H1 (cell line): ENCODE results near the gene LIPE. TPM values are rescaled to one million over a fixed set of nuclear protein-coding genes. Genes with fewer than 3 reads are reported as not detected.

Source experiments
- CTCF ChIA-PET: fragments of 300-600 bp; sonication (Branson Sonifier 250); formaldehyde crosslinking; loops from one replicate; lab custom pipeline; 2021; ENCODE audit not compliant: partially characterized antibody; lab: Charles Lee
- POLR2A ChIA-PET: fragments of 300-600 bp; sonication (Branson Sonifier 250); formaldehyde crosslinking; loops from one replicate; lab custom pipeline; 2021; ENCODE audit warnings: inconsistent platforms; ENCODE audit not compliant: partially characterized antibody; lab: Charles Lee
- DNase-seq, 2 experiments: peaks; one replicate each; pipeline versions ENCODE4 v3.0.0 to v3.0.0-alpha.2; 2010 to 2022; ENCODE audit warnings: low spot score in 2 of 2, low read depth in 1 of 2, mixed read lengths in 1 of 2
- FAIRE-seq: peaks from 2 replicates; lab custom pipeline; 2011; peaks lifted over from hg19 to GRCh38; lab: Jason Lieb, UNC
- H2AFZ ChIP-seq: 2 replicates; pipeline ENCODE4 v1.8.1; 2012; ENCODE audit warnings: low read length, inconsistent platforms
- H2AK5ac ChIP-seq: 2 replicates; pipeline ENCODE4 v1.6.1; 2013; ENCODE audit warnings: low read depth, low read length
- H2BK120ac ChIP-seq: replicated peaks from 2 replicates; pipeline ENCODE3; 2013; ENCODE audit warnings: low read depth, low read length, inconsistent platforms
- H2BK12ac ChIP-seq: 2 replicates; pipeline ENCODE4 v1.6.1; 2013; ENCODE audit warnings: low read depth, low read length
- H2BK15ac ChIP-seq: 2 replicates; pipeline ENCODE4 v1.6.1; 2013; ENCODE audit warnings: low read length
- H2BK20ac ChIP-seq: 2 replicates; pipeline ENCODE4 v1.6.1; 2013; ENCODE audit warnings: low read length
- H2BK5ac ChIP-seq: 2 replicates; pipeline ENCODE4 v1.6.1; 2013; ENCODE audit warnings: low read depth, low read length
- H3K14ac ChIP-seq: 2 replicates; pipeline ENCODE4 v1.6.1; 2013; ENCODE audit warnings: inconsistent platforms; ENCODE audit not compliant: insufficient read length
- H3K18ac ChIP-seq: 2 replicates; pipeline ENCODE4 v1.6.1; 2013; ENCODE audit warnings: low read length; ENCODE audit errors: extremely low read depth
- H3K23ac ChIP-seq: 2 replicates; pipeline ENCODE4 v1.6.1; 2013; ENCODE audit warnings: inconsistent platforms; ENCODE audit not compliant: insufficient read length
- H3K23me2 ChIP-seq: 2 replicates; pipeline ENCODE4 v1.6.1; 2013; ENCODE audit warnings: low read depth, low read length
- H3K27ac ChIP-seq: 2 replicates; pipeline ENCODE4 v1.6.1; 2011; ENCODE audit warnings: low read depth, low read length, inconsistent platforms
- H3K27me3 ChIP-seq, 4 experiments: replicated peaks in 1 of 4; 1 replicate in 1 of 4; 2 replicates in 3 of 4; pipeline versions ENCODE4 v1.6.1 to v1.8.1; 2011 to 2013; ENCODE audit warnings: low read length in 3 of 4, mild to moderate bottlenecking in 3 of 4, inconsistent platforms in 2 of 4, mixed read lengths in 2 of 4, moderate library complexity in 1 of 4; ENCODE audit not compliant: control insufficient read depth in 3 of 4, insufficient read depth in 3 of 4; ENCODE audit errors: extremely low read depth in 1 of 4
- H3K36me3 ChIP-seq, 4 experiments: 2 replicates each; pipeline versions ENCODE4 v1.6.1 to v1.8.1; 2011 to 2013; ENCODE audit warnings: mild to moderate bottlenecking in 4 of 4, low read length in 3 of 4, moderate library complexity in 2 of 4, control low read depth in 1 of 4, inconsistent platforms in 1 of 4; ENCODE audit not compliant: insufficient read depth in 4 of 4, control insufficient read depth in 2 of 4
- H3K4ac ChIP-seq: replicated peaks from 2 replicates; pipeline ENCODE3; 2013; ENCODE audit warnings: low read length, low read depth, mixed read lengths, inconsistent platforms; ENCODE audit not compliant: insufficient read length
- H3K4me1 ChIP-seq, 4 experiments: replicated peaks in 1 of 4; 1 replicate in 1 of 4; 2 replicates in 3 of 4; pipeline versions ENCODE4 v1.6.1 to v1.8.1; 2011 to 2013; ENCODE audit warnings: low read length in 3 of 4, inconsistent platforms in 2 of 4, mixed read lengths in 1 of 4; ENCODE audit not compliant: insufficient read depth in 4 of 4, control insufficient read depth in 3 of 4
- H3K4me2 ChIP-seq, 2 experiments: 2 replicates each; pipeline versions ENCODE4 v1.6.1 to v1.8.1; 2011 to 2013; ENCODE audit warnings: low read depth in 2 of 2, low read length in 2 of 2, control low read depth in 1 of 2, inconsistent platforms in 1 of 2, mild to moderate bottlenecking in 1 of 2; ENCODE audit not compliant: insufficient read depth in 1 of 2
- H3K4me3 ChIP-seq, 4 experiments: fragments of 200-600, 300-600 bp in 1 of 4; sonication (generic), shearing (Covaris generic), sonication (Bioruptor Twin) in 1 of 4; 2 replicates each; pipeline versions ENCODE4 v1.5.1 to v1.8.1; 2011 to 2016; ENCODE audit warnings: low read length in 4 of 4, low read depth in 3 of 4, control low read depth in 2 of 4, inconsistent platforms in 2 of 4, mild to moderate bottlenecking in 2 of 4, mixed read lengths in 1 of 4, moderate library complexity in 1 of 4; ENCODE audit not compliant: insufficient read depth in 2 of 4; ENCODE audit errors: extremely low read depth in 1 of 4
- H3K56ac ChIP-seq: replicated peaks from 2 replicates; pipeline ENCODE3; 2013; ENCODE audit warnings: low read depth, mild to moderate bottlenecking, mixed read lengths, low read length, inconsistent platforms; ENCODE audit not compliant: insufficient read length
- H3K79me1 ChIP-seq: 2 replicates; pipeline ENCODE4 v1.6.1; 2013; ENCODE audit warnings: low read depth, low read length, control low read depth
- H3K79me2 ChIP-seq, 2 experiments: 2 replicates each; pipeline versions ENCODE4 v1.6.1 to v1.8.1; 2012 to 2013; ENCODE audit warnings: low read length in 2 of 2, mild to moderate bottlenecking in 2 of 2, inconsistent platforms in 1 of 2; ENCODE audit not compliant: insufficient read depth in 2 of 2, control insufficient read depth in 1 of 2
- H3K9ac ChIP-seq, 4 experiments: replicated peaks in 1 of 4; 1 replicate in 1 of 4; 2 replicates in 3 of 4; pipeline versions ENCODE4 v1.6.1 to v1.8.1; 2011 to 2013; ENCODE audit warnings: low read depth in 3 of 4, low read length in 3 of 4, control low read depth in 2 of 4, mild to moderate bottlenecking in 2 of 4, moderate library complexity in 2 of 4, inconsistent platforms in 1 of 4; ENCODE audit errors: extremely low read depth in 1 of 4
- H3K9me3 ChIP-seq, 2 experiments: 2 replicates each; pipeline versions ENCODE4 v1.6.1 to v1.8.1; 2012 to 2013; ENCODE audit warnings: mild to moderate bottlenecking in 2 of 2, moderate library complexity in 2 of 2, control low read depth in 1 of 2, inconsistent platforms in 1 of 2, low read depth in 1 of 2, low read length in 1 of 2, mixed read lengths in 1 of 2; ENCODE audit not compliant: insufficient read depth in 2 of 2
- H4K20me1 ChIP-seq, 2 experiments: replicated peaks in 1 of 2; 2 replicates each; pipeline versions ENCODE3 to v1.8.1; 2011 to 2013; ENCODE audit warnings: inconsistent platforms in 2 of 2, low read length in 2 of 2, mild to moderate bottlenecking in 1 of 2; ENCODE audit not compliant: insufficient read depth in 2 of 2, control insufficient read depth in 1 of 2
- H4K5ac ChIP-seq: 2 replicates; pipeline ENCODE4 v1.6.1; 2013; ENCODE audit warnings: low read length, low read depth, mixed read lengths, inconsistent platforms; ENCODE audit not compliant: insufficient read length
- H4K8ac ChIP-seq: 2 replicates; pipeline ENCODE4 v1.8.0; 2013; ENCODE audit warnings: mild to moderate bottlenecking, moderate library complexity, low read length, inconsistent platforms; ENCODE audit not compliant: insufficient read depth; ENCODE audit errors: extremely low read depth
- H4K91ac ChIP-seq: replicated peaks from 2 replicates; pipeline ENCODE3; 2013; ENCODE audit warnings: low read length, mixed read lengths, inconsistent platforms; ENCODE audit not compliant: insufficient read length
- ASH2L ChIP-seq: fragments of 200-600, 300-600 bp; sonication (generic); IDR thresholded peaks from one replicate; pipeline ENCODE4 v1.7.1; 2017; ENCODE audit warnings: low read length
- CBX5 ChIP-seq: fragments of 300-800, 300-1000 bp; sonication (generic); IDR thresholded peaks from 2 replicates; pipeline ENCODE4 v1.7.1; 2016; ENCODE audit warnings: antibody characterized with exemption, low read length, low read depth
- CHD2 ChIP-seq: IDR thresholded peaks from 2 replicates; pipeline ENCODE4 v1.6.1; 2012; ENCODE audit warnings: low read length, improper control_type of control experiment
- E2F6 ChIP-seq: IDR thresholded peaks from 2 replicates; pipeline ENCODE4 v1.6.1; 2012; ENCODE audit warnings: inconsistent platforms
- JUN ChIP-seq: IDR thresholded peaks from 2 replicates; pipeline ENCODE4 v1.6.1; 2011; ENCODE audit warnings: low read depth, mild to moderate bottlenecking, improper control_type of control experiment, low read length
- SRF ChIP-seq: IDR thresholded peaks from 2 replicates; pipeline ENCODE4 v1.6.1; 2011; ENCODE audit warnings: mild to moderate bottlenecking, low read depth, low read length, moderate library complexity
- WGBS, 2 experiments: shearing (Covaris generic) in 1 of 2; methylation state at CpG; one replicate each; pipeline versions ENCODE4 v1.1.6 to v1.1.7; 2013 to 2015; ENCODE audit warnings: low lambda C conversion rate in 2 of 2, mixed read lengths in 2 of 2, inconsistent platforms in 1 of 2, low coverage in 1 of 2, missing lambda C conversion rate in 1 of 2; ENCODE audit not compliant: insufficient replicate concordance in 2 of 2, insufficient coverage in 1 of 2, insufficient read length in 1 of 2; ENCODE audit errors: extremely low coverage in 1 of 2, missing lambda C conversion rate in 1 of 2; 5-methylcytosine and 5-hydroxymethylcytosine counted together
- polyA plus RNA-seq, 7 experiments: library from polyadenylated mRNA; depleted of rRNA in 3 of 7; stranded (reverse) in 5 of 7; unstranded in 2 of 7; fragments of >200 nt in 5 of 7; fragments of 200-250 nt in 2 of 7; gene quantifications; 1 replicate in 5 of 7; 2 replicates in 1 of 7; 4 replicates in 1 of 7; pipeline versions ENCODE4 v1.2.1 to v1.2.3, GENCODE V29; 2011 to 2013; ENCODE audit warnings: missing spikeins in 2 of 7, mixed read lengths in 2 of 7
- total RNA-seq: library from RNA; stranded (reverse); fragmentation: NEBNext Ultra II Directional; extraction: Animal tissue kit (Norgen Biotek cat#: 25700); gene quantifications from 2 replicates; pipeline ENCODE4 v1.2.1, GENCODE V29; 2021

Gene LIPE
- total and polyA plus RNA-seq, 2 of the 8 experiments (the other 6 are each of a cell fraction or from before 2014, with no cell fraction given), result 8.7 to 15.9 TPM

GRCh38 chr19:42452590-42452989 is 25.4 kb upstream of the LIPE start:
- no peak overlapping the region for H3K23ac ChIP-seq
- no peak overlapping the region for H2BK15ac ChIP-seq
- H2BK20ac ChIP-seq, result 0 out of 2 replicates have a peak overlapping the region, but pooled peaks have one; percentile 15
- no peak overlapping the region for H2AFZ ChIP-seq
- DNase-seq, result no peak
- no peak overlapping the region for H3K4me3 ChIP-seq
- no peak overlapping the region for H4K8ac ChIP-seq
- H3K14ac ChIP-seq, result no peak overlapping the region
- no peak overlapping the region for H2BK5ac ChIP-seq
- no peak overlapping the region for H4K91ac ChIP-seq
- 52% methylated on average over 4 of the region's 4 CpGs; no CpG with 5 or more reads in 1 of the 2 experiments for WGBS, 2 experiments
- no peaks in the 10 kb centered on the region; a peak in 1 of 7 replicates for H3K27me3 ChIP-seq
- POLR2A ChIA-PET, result interaction anchor here (0.9 to 1.1 kb wide), 2 partner anchors 20 to 38 kb away, joined by 3 to 4 read pairs; no protein-coding TSS in a partner anchor
- H3K4me1 ChIP-seq, result peaks cover 0 to 13% (median 5%) of the 10 kb centered on the region in 4 experiments; a peak in 5 of 7 replicates
- no peak for FAIRE-seq
- no peak overlapping the region for H2BK120ac ChIP-seq
- H3K4me2 ChIP-seq, result no peak overlapping the region
- CTCF ChIA-PET, result interaction anchor here (0.6 to 6.6 kb wide), 15 partner anchors 10 to 143 kb away, joined by 3 to 182 read pairs (median 9); partner anchors contain the start of genes CEACAM1 and CXCL17
- no peaks in the 10 kb centered on the region for H3K79me2 ChIP-seq
- no peak overlapping the region for H3K9ac ChIP-seq
- no peaks in the 10 kb centered on the region for H3K23me2 ChIP-seq
- no peak overlapping the region for H3K18ac ChIP-seq
- no peak overlapping the region for H3K56ac ChIP-seq
- H2AK5ac ChIP-seq, result no peak overlapping the region
- no peak overlapping the region for H4K5ac ChIP-seq
- H3K36me3 ChIP-seq, result no peaks in the 10 kb centered on the region
- no peaks in the 10 kb centered on the region for H3K79me1 ChIP-seq
- TF ChIP-seq JUN, result no peak
- TF ChIP-seq CBX5, result no peak
- no peak for TF ChIP-seq CHD2
- TF ChIP-seq SRF, result no peak
- no peak for TF ChIP-seq ASH2L
- TF ChIP-seq E2F6, result no peak
- H4K20me1 ChIP-seq, result no peaks in the 10 kb centered on the region
- H3K27ac ChIP-seq, result no peak overlapping the region
- H2BK12ac ChIP-seq, result no peak overlapping the region
- H3K4ac ChIP-seq, result no peak overlapping the region
- H3K9me3 ChIP-seq, result no peaks in the 10 kb centered on the region
